ENCODE results near the gene BABAM2.
A peak's percentile ranks its signal among the peaks of the same experiment; 100 is the strongest.

BABAM2 gene

GRCh38 chr2:27931361-27931950, 40.9 kb downstream of the BABAM2 start:
- no peak overlapping the region for H3K27ac Mint-ChIP-seq
- peaks cover under 1% of the 10 kb centered on the region for H3K4me1 Mint-ChIP-seq
- peaks cover 19% of the 10 kb centered on the region for H3K36me3 Mint-ChIP-seq (ENCODE audit: low read depth)
- no peaks in the 10 kb centered on the region for H3K9me3 Mint-ChIP-seq
- DNase-seq (no peak), ATAC-seq (no peak)
- no peaks in the 10 kb centered on the region for H3K27me3 Mint-ChIP-seq
- H3K4me3 Mint-ChIP-seq, result no peak overlapping the region

- H3K27ac Mint-ChIP-seq, result no peak overlapping the region
Measured at GRCh38 chr2:27932396-27932795, 41.9 kb downstream of the BABAM2 start.

GRCh38 chr2:27935026-27935425, 44.5 kb downstream of the BABAM2 start:
- DNase-seq (no peak), ATAC-seq (no peak)
- no peak overlapping the region for H3K27ac Mint-ChIP-seq
- peaks cover 22% of the 10 kb centered on the region for H3K36me3 Mint-ChIP-seq (ENCODE audit: low read depth)
- no peaks in the 10 kb centered on the region for H3K27me3 Mint-ChIP-seq
- no peak overlapping the region for H3K4me3 Mint-ChIP-seq
- peaks cover 7% of the 10 kb centered on the region for H3K4me1 Mint-ChIP-seq
- H3K9me3 Mint-ChIP-seq, result no peaks in the 10 kb centered on the region

More at GRCh38 chr2:27932396-27932795, 41.9 kb downstream of the BABAM2 start:
- H3K9me3 Mint-ChIP-seq, result no peaks in the 10 kb centered on the region
- H3K27me3 Mint-ChIP-seq, result no peaks in the 10 kb centered on the region
- H3K36me3 Mint-ChIP-seq (ENCODE audit: low read depth), result peaks cover 22% of the 10 kb centered on the region
- H3K4me1 Mint-ChIP-seq, result peaks cover 4% of the 10 kb centered on the region
- ATAC-seq (no peak), DNase-seq (no peak)
- no peak overlapping the region for H3K4me3 Mint-ChIP-seq

- no peak overlapping the region for H3K4me3 Mint-ChIP-seq
- peaks cover 18% of the 10 kb centered on the region for H3K36me3 Mint-ChIP-seq (ENCODE audit: low read depth)
- peaks cover 7% of the 10 kb centered on the region for H3K4me1 Mint-ChIP-seq
- no peak overlapping the region for H3K27ac Mint-ChIP-seq
- no peaks in the 10 kb centered on the region for H3K9me3 Mint-ChIP-seq
- DNase-seq (no peak), ATAC-seq (no peak)
- no peaks in the 10 kb centered on the region for H3K27me3 Mint-ChIP-seq
Measured at GRCh38 chr2:27940090-27940671, 49.7 kb downstream of the BABAM2 start.

GRCh38 chr2:27940982-27941381, 50.5 kb downstream of the BABAM2 start:
- H3K4me3 Mint-ChIP-seq, result no peak overlapping the region
- DNase-seq (no peak), ATAC-seq (no peak)
- no peaks in the 10 kb centered on the region for H3K27me3 Mint-ChIP-seq
- H3K4me1 Mint-ChIP-seq, result peaks cover 7% of the 10 kb centered on the region
- H3K27ac Mint-ChIP-seq, result no peak overlapping the region
- H3K36me3 Mint-ChIP-seq (ENCODE audit: low read depth), result peaks cover 18% of the 10 kb centered on the region
- H3K9me3 Mint-ChIP-seq, result no peaks in the 10 kb centered on the region

GRCh38 chr2:27942612-27943547, 52.4 kb downstream of the BABAM2 start:
- H3K9me3 Mint-ChIP-seq, result no peaks in the 10 kb centered on the region
- no peaks in the 10 kb centered on the region for H3K27me3 Mint-ChIP-seq
- ATAC-seq (no peak), DNase-seq (no peak)
- H3K36me3 Mint-ChIP-seq (ENCODE audit: low read depth), result peaks cover 10% of the 10 kb centered on the region
- H3K27ac Mint-ChIP-seq, result no peak overlapping the region
- H3K4me3 Mint-ChIP-seq, result no peak overlapping the region
- peaks cover 10% of the 10 kb centered on the region for H3K4me1 Mint-ChIP-seq

GRCh38 chr2:27946530-27947060, 56.1 kb downstream of the BABAM2 start:
- no peak for ATAC-seq
- Mint-ChIP-seq H3K36me3 (ENCODE audit: low read depth) (peaks cover 18% of the 10 kb centered on the region), H3K4me3 (no peak overlapping the region), H3K4me1 (peaks cover 29% of the 10 kb centered on the region), H3K27ac (no peak overlapping the region), H3K27me3 (no peaks in the 10 kb centered on the region), H3K9me3 (peaks cover 4% of the 10 kb centered on the region)
- DNase-seq, result no peak

- Mint-ChIP-seq H3K27ac (no peak overlapping the region), H3K36me3 (ENCODE audit: low read depth) (peaks cover 26% of the 10 kb centered on the region), H3K27me3 (no peaks in the 10 kb centered on the region), H3K9me3 (peaks cover 15% of the 10 kb centered on the region), H3K4me1 (peaks cover 70% of the 10 kb centered on the region), H3K4me3 (no peak overlapping the region)
- ATAC-seq, result no peak
- no peak for DNase-seq
Measured at GRCh38 chr2:27952070-27952469, 61.5 kb downstream of the BABAM2 start.

- Mint-ChIP-seq H3K36me3 (ENCODE audit: low read depth) (peaks cover 27% of the 10 kb centered on the region), H3K27me3 (no peaks in the 10 kb centered on the region), H3K4me3 (no peak overlapping the region), H3K4me1 (peaks cover 75% of the 10 kb centered on the region), H3K27ac (no peak overlapping the region), H3K9me3 (peaks cover 15% of the 10 kb centered on the region)
- no peak for ATAC-seq
- DNase-seq, result no peak
Measured at GRCh38 chr2:27953077-27953476, 62.5 kb downstream of the BABAM2 start.

- Mint-ChIP-seq H3K4me3 (peak overlapping the region; percentile 45), H3K27ac (peak overlapping the region; percentile 88), H3K36me3 (ENCODE audit: low read depth) (peaks cover 24% of the 10 kb centered on the region), H3K27me3 (no peaks in the 10 kb centered on the region), H3K9me3 (peaks cover 15% of the 10 kb centered on the region), H3K4me1 (peaks cover 81% of the 10 kb centered on the region)
- DNase-seq (no peak), ATAC-seq (peak; percentile 41)
Measured at GRCh38 chr2:27954221-27954673, 63.7 kb downstream of the BABAM2 start.

GRCh38 chr2:27954771-27955383, 64.3 kb downstream of the BABAM2 start:
- ATAC-seq, result peak; percentile 85
- Mint-ChIP-seq H3K4me1 (peaks cover 85% of the 10 kb centered on the region), H3K9me3 (peaks cover 11% of the 10 kb centered on the region), H3K36me3 (ENCODE audit: low read depth) (peaks cover 22% of the 10 kb centered on the region), H3K4me3 (peak overlapping the region; percentile 45), H3K27ac (peak overlapping the region; percentile 88), H3K27me3 (no peaks in the 10 kb centered on the region)
- peak; percentile 37 for DNase-seq

- peaks cover 89% of the 10 kb centered on the region for H3K4me1 Mint-ChIP-seq
- peak overlapping the region; percentile 45 for H3K4me3 Mint-ChIP-seq
- DNase-seq (no peak), ATAC-seq (no peak)
- peaks cover 10% of the 10 kb centered on the region for H3K9me3 Mint-ChIP-seq
- H3K36me3 Mint-ChIP-seq (ENCODE audit: low read depth), result peaks cover 21% of the 10 kb centered on the region
- peak overlapping the region; percentile 88 for H3K27ac Mint-ChIP-seq
- H3K27me3 Mint-ChIP-seq, result no peaks in the 10 kb centered on the region
Measured at GRCh38 chr2:27955384-27956161, 65.0 kb downstream of the BABAM2 start.

GRCh38 chr2:27956888-27957287, 66.4 kb downstream of the BABAM2 start:
- H3K4me1 Mint-ChIP-seq, result peaks cover 88% of the 10 kb centered on the region
- no peak overlapping the region for H3K27ac Mint-ChIP-seq

More at GRCh38 chr2:27956888-27957287, 66.4 kb downstream of the BABAM2 start:
- Mint-ChIP-seq H3K36me3 (ENCODE audit: low read depth) (peaks cover 10% of the 10 kb centered on the region), H3K9me3 (peaks cover 9% of the 10 kb centered on the region), H3K27me3 (no peaks in the 10 kb centered on the region), H3K4me3 (no peak overlapping the region)
- no peak for DNase-seq
- ATAC-seq, result no peak
